GM18867 (cell line): ENCODE data around the gene PTPRJ.

ENCODE experiments used
- ATAC-seq: cut with Tn5 transposase; IDR thresholded peaks from one replicate; pipeline ENCODE4 v1.9.1; 2021; ENCODE audit warnings: mild to moderate bottlenecking, moderate library complexity; ENCODE audit not compliant: unreplicated experiment

Gene PTPRJ

GRCh38 chr11:48034926-48035871 lies 54.8 kb downstream of the PTPRJ start:
- ATAC-seq: no peak

GRCh38 chr11:48036011-48036410 lies 55.7 kb downstream of the PTPRJ start:
- no peak for ATAC-seq

GRCh38 chr11:48036466-48036865 lies 56.1 kb downstream of the PTPRJ start:
- no peak for ATAC-seq

- no peak for ATAC-seq
Measured at GRCh38 chr11:48037709-48038468, 57.5 kb downstream of the PTPRJ start.

- ATAC-seq: no peak
Measured at GRCh38 chr11:48040830-48041444, 60.6 kb downstream of the PTPRJ start.

- ATAC-seq: no peak
Measured at GRCh38 chr11:48041877-48042695, 61.7 kb downstream of the PTPRJ start.

GRCh38 chr11:48043111-48043990 lies 63.0 kb downstream of the PTPRJ start:
- ATAC-seq: no peak

- ATAC-seq: no peak
Measured at GRCh38 chr11:48043991-48044512, 63.7 kb downstream of the PTPRJ start.

- no peak for ATAC-seq
Measured at GRCh38 chr11:48044577-48044976, 64.2 kb downstream of the PTPRJ start.

GRCh38 chr11:48045536-48045935 lies 65.2 kb downstream of the PTPRJ start:
- ATAC-seq: no peak

- ATAC-seq: no peak
Measured at GRCh38 chr11:48047616-48048015, 67.3 kb downstream of the PTPRJ start.

- no peak for ATAC-seq
Measured at GRCh38 chr11:48049036-48049435, 68.7 kb downstream of the PTPRJ start.

- ATAC-seq: no peak
Measured at GRCh38 chr11:48050304-48050703, 69.9 kb downstream of the PTPRJ start.

GRCh38 chr11:48051217-48051830 lies 71.0 kb downstream of the PTPRJ start:
- ATAC-seq: no peak

GRCh38 chr11:48052183-48053044 lies 72.1 kb downstream of the PTPRJ start:
- ATAC-seq: no peak

- no peak for ATAC-seq
Measured at GRCh38 chr11:48054994-48055291, 74.6 kb downstream of the PTPRJ start.

- no peak for ATAC-seq
Measured at GRCh38 chr11:48055292-48056132, 75.2 kb downstream of the PTPRJ start.
